ENCODE measurements around the gene MCC.

GRCh38 chr5:112975721-112976431 is 512.4 kb downstream of the MCC start:
- TF ChIP-seq CTCF (IDR thresholded peaks at IDR 0.05; ENCODE audit: low read depth, low read length, missing input control) (no peak), RAD21 (IDR thresholded peaks at IDR 0.05) (no peak)
- TF ChIP-seq, protein P1, sequence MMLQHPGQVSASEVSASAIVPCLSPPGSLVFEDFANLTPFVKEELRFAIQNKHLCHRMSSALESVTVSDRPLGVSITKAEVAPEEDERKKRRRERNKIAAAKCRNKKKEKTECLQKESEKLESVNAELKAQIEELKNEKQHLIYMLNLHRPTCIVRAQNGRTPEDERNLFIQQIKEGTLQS (IDR thresholded peaks at IDR 0.05), result no peak

Data from liver (tissue), 3 donors.